ENCODE data around the gene PGAP6.
"Not testable (repeated sequence)": the region's sequence is repeated elsewhere in the genome, so short reads cannot be mapped to it uniquely, and the experiment has no call there.

- not testable (repeated sequence) for TF ChIP-seq CTCF (IDR thresholded peaks at IDR 0.05; ENCODE audit: low read depth, low read length); POLR2A (IDR thresholded peaks at IDR 0.05; ENCODE audit: extremely low read depth, insufficient read length); MAX (IDR thresholded peaks at IDR 0.05; ENCODE audit: low read depth, low read length); MYC (IDR thresholded peaks at IDR 0.05; ENCODE audit: low read depth, low read length)
These were observed 40.4 kb downstream of the PGAP6 start for GRCh38 chr16:341095-341973.

All from NB4 (cell line).